ENCODE data around the gene COL5A1.

DNA sequence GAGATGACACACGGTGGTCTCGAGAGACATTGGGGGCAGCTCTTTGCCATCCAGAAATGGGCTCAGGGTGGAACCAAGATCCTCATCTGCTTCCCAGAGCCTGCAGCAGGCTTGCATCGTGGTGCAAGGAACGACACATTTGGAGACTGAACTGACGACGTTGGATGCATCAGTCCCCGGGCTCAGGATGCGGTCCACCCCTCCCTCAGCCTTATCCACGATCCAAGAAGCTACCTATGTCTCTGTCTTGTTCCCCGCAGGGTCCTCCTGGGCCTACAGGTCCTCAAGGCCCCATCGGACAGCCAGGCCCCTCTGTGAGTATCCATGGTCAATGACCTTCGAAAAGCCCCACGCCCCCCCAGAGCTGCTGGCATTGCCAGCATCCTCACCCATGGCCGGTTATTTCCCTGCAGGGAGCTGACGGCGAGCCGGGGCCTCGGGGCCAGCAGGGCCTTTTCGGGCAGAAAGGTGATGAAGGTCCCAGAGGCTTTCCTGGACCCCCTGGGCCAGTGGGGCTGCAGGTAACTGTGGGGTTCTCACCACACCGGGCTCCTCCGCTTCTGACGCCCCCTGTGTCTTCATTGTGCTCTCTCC, 169.6 kb downstream of the COL5A1 start:
- TF ChIP-seq, protein P1, sequence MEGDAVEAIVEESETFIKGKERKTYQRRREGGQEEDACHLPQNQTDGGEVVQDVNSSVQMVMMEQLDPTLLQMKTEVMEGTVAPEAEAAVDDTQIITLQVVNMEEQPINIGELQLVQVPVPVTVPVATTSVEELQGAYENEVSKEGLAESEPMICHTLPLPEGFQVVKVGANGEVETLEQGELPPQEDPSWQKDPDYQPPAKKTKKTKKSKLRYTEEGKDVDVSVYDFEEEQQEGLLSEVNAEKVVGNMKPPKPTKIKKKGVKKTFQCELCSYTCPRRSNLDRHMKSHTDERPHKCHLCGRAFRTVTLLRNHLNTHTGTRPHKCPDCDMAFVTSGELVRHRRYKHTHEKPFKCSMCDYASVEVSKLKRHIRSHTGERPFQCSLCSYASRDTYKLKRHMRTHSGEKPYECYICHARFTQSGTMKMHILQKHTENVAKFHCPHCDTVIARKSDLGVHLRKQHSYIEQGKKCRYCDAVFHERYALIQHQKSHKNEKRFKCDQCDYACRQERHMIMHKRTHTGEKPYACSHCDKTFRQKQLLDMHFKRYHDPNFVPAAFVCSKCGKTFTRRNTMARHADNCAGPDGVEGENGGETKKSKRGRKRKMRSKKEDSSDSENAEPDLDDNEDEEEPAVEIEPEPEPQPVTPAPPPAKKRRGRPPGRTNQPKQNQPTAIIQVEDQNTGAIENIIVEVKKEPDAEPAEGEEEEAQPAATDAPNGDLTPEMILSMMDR (conservative IDR thresholded peaks at IDR 0.05), result no peak
- TF ChIP-seq ZFX (IDR thresholded peaks at IDR 0.05), result no peak

Measured in C4-2B (cell line).